CD4-positive, alpha-beta T cell treated with Interleukin-4 for 4 hours (primary cell): Measurements from ENCODE around the gene PEX5L.

Experiments
- DNase-seq: peaks from one replicate; pipeline ENCODE4 v3.0.0-alpha.2; 2020

Gene PEX5L

GRCh38 chr3:179885950-179886349, 150.8 kb downstream of the PEX5L start:
- no peak for DNase-seq

DNA sequence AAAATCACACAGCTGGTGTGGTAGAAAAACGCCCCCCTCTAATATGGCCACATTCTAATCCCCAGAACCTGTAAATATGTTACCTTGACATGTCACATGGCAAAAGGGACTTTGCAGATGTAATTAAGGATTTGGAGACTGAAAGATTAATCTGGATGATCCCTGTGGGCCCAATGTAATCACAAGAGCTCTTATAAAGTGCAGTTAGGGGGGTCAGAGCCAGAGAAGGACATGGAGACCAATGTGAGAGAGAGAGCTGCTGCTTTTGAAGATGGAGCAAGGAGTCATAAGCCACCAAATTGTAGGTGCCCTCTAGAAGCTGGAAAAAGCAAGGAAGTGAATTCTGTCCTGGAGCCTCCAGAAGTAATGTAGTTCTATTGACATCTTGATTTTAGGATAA, 152.6 kb downstream of the PEX5L start:
- DNase-seq: no peak

GRCh38 chr3:179882292-179882691, 154.4 kb downstream of the PEX5L start:
- DNase-seq: no peak

GRCh38 chr3:179881791-179882190, 154.9 kb downstream of the PEX5L start:
- no peak for DNase-seq

- DNase-seq: no peak
Observed at GRCh38 chr3:179880868-179881267, 155.9 kb downstream of the PEX5L start.

DNA sequence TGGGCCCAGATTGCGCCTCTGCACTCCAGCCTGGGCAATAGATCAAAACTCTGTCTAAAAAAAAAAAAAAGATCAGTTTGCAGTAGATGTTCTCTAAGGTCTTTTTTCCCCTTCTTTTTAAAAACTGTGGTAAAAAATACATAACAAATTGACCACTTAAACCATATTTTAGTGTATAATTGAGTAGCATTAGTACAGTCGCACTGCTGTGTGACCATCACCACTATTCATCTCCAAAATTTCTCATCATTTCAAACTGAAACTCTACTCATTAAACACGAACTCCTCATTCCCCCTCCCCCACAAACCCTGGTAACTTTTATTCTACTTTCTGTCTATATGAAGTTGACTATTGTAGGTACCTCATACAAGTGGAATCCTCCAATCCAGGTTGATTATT, 160.3 kb downstream of the PEX5L start:
- no peak for DNase-seq

DNA sequence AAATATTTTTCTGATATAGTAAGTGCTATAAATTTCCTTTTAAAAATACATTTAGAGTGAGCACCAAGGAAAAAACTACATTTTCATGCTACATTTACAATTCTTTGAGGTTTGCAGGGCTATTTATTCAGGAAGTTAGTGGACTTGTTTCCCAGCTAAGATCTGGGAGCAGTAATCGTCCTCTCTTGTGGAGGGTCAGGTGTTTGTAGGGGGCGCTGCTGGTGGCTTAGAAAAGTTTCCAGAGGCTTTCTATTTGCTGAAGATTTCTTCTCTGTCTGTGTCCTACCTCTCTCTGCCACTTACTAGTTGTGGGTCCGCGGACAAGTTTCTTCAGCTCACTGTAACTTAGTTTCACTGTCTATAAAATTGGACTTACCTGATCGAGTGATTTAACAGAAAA, 163.9 kb downstream of the PEX5L start:
- no peak for DNase-seq

GRCh38 chr3:179871782-179872181, 165.0 kb downstream of the PEX5L start:
- DNase-seq: no peak

DNA sequence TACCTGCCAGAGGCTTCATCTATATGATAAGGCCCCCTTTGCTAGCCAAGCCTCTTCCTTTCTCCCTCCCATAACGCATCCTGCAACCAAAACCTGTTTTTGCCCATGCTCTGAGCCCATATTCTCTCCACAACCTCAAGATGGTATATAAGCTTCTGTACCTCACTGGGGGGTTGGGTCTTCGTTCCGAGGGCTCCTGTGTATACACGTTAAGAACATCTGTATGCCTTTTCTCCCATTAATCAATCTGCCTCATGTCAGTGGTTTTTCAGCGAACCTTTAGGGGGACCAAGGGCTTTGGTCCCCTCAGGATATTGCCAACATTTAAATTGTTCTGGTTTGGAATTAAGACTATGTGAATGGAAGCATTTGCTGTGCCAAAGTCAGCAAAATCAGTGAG, 168.0 kb downstream of the PEX5L start:
- DNase-seq: no peak

DNA sequence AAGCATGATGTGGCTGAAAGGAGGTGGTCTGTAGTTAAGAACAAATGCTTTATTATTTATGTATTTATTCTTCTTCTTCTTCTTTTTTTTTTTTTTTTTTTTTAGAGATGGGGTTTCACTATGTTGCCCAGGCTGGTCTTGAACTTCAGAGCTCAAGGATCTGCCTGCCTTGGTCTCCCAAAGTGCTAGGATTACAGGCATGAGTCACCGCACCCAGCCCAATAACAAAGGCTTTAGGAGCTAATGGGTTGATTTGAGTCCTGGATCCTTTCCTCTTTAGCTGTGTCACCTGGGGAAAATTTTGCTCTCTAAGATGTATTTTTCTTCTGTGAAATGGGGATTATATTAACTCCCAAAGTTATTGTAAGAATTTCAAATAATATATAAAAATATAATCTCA, 168.8 kb downstream of the PEX5L start:
- no peak for DNase-seq

GRCh38 chr3:179865861-179866505, 170.8 kb downstream of the PEX5L start:
- no peak for DNase-seq

- no peak for DNase-seq
Observed at GRCh38 chr3:179861953-179862352, 174.8 kb downstream of the PEX5L start.

GRCh38 chr3:179861292-179861691, 175.4 kb downstream of the PEX5L start:
- DNase-seq: no peak

GRCh38 chr3:179860275-179861107, 176.2 kb downstream of the PEX5L start:
- no peak for DNase-seq

GRCh38 chr3:179853176-179853575, 183.6 kb downstream of the PEX5L start:
- no peak for DNase-seq

DNA sequence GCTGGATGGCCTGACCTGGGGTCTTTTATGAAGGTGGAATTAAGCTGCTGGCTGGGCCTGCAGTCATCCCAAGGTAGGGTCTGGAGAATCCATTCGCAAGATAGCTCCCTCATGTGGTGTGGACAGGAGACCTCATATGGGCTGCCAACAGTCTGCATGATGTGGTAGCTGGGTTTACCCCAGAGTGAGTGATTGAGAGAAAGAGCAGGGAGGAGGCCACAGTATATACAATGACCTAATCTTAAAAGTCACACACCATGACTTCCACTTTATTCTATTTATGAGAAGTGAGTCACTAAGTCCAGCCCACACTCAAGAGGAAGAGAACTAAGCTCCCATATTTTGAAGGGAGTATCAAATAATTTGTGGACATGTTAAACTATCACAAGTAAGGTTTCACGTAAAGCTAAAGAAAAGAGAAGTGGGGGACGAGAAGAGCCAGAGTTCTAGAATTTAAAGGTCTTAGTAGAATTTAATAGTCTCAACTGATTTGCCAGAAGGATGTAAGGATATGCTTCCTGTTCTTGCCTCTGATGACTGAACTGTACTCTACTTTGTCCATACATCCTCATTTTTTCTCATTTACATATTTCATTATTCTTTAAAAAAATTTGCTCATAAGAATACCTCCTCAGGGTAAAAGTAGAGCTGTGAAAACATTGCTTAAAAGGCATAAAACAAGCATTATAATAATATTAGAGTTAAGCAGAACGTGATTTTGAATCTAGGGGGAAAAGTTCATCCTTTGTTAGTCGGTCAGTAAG, 184.4 kb downstream of the PEX5L start:
- DNase-seq: no peak

- DNase-seq: no peak
Observed at GRCh38 chr3:179848711-179849110, 188.0 kb downstream of the PEX5L start.

GRCh38 chr3:179842061-179842460, 194.7 kb downstream of the PEX5L start:
- DNase-seq: no peak

DNA sequence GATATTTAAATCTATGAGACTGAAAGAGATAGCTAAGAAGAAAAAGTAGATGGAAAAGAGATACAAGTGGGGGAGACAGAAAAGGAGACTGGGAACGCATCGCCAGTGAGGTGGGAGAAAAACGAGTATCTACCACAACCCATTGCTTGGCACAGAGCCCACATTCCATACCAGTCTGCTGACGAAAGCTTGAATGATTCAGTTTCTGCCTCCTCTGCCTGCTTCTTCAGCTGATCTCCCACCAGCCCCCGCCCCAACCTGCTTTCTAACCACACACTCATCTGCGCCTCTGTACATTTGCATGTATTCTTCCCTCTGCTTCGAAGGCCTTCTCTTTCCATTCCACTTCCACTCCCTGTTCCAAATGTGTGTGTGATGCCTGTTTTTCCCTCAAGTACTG, 195.8 kb downstream of the PEX5L start:
- no peak for DNase-seq

DNA sequence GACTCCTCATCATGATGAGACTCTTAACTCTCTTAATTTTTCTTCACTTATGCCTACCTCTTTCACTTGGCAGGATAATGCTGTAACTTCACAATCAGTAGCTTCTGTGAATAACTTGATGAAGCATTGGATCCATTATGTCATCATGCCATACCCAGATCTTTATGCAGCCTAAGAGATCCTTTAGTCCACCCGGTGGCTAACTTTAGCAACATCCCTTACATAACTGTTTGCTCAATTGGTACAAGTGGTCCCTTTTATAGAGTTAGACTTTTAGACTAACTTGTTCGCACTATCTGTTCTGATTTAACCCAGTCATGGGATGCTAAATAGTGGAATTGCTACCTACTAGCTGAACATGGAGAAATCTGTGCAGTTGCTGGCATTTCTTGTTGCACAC, 199.4 kb downstream of the PEX5L start:
- DNase-seq: no peak

- DNase-seq: no peak
Observed at GRCh38 chr3:179833294-179833693, 203.4 kb downstream of the PEX5L start.

GRCh38 chr3:179832333-179832854, 204.3 kb downstream of the PEX5L start:
- DNase-seq: no peak

- no peak for DNase-seq
Observed at GRCh38 chr3:179829401-179829800, 207.3 kb downstream of the PEX5L start.

DNA sequence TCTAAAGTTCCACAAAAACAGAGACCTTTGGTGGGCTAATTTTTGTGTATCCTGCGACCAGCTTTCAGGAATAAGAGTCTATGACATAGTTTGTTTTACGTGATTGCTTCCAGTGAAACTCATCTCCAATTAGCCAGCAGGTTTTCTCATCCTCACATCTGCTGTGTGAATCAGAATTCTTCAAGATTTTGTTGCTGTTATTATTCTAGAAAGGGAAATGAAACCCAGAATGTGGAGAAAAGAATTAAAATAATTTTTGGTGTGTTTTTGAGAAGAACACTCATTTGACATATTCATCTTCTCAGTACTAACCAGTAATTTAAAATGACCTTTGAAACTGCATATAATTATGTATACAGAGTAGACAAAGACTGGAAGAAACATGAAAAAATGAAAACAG, 208.0 kb downstream of the PEX5L start:
- no peak for DNase-seq
